GM06990 (cell line): ENCODE results near the gene CPEB1.

Experiments
- DNase-seq: peaks from one replicate; pipeline ENCODE4 v3.0.0-alpha.2; 2011; ENCODE audit not compliant: insufficient read length; ENCODE audit errors: extremely low read depth
- H3K27me3 ChIP-seq: replicated peaks from 2 replicates; pipeline ENCODE4 v1.6.0; 2011; ENCODE audit warnings: low read length; ENCODE audit not compliant: control insufficient read depth, insufficient read depth
- H3K36me3 ChIP-seq: 2 replicates; pipeline ENCODE4 v1.5.1; 2011; ENCODE audit warnings: low read length; ENCODE audit not compliant: control insufficient read depth, insufficient read depth
- H3K4me3 ChIP-seq: replicated peaks from 2 replicates; pipeline ENCODE4 v1.5.1; 2011; ENCODE audit warnings: low read depth, mild to moderate bottlenecking, control low read depth, low read length
- TF ChIP-seq, protein P1 (sequence below): IDR thresholded peaks from 2 replicates; pipeline ENCODE4 v1.5.1; 2011; ENCODE audit warnings: low read length, control low read depth, mild to moderate bottlenecking, inconsistent platforms; ENCODE audit not compliant: insufficient read depth, poor library complexity, severe bottlenecking

CPEB1 gene

DNA sequence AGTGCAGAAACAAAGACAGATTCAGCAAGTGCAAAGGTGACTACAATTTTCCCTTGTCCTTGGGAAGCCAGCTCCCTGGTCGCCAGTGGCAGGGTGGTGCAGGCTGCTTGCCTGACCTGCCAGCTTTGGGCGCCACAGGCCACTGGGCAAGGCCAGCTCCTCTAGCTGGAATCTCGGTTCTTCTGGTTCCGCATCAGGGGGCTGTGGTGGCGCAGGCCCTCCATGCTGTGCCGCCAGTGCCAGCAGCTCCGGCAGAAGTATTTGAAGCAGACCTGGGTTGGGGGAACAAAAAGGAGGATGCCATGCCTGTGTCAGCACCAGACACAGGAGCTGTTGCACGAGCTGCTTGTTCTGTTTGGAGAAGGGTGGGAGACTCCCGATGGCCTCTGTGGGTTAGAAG lies 102.7 kb downstream of the CPEB1 start:
- DNase-seq: no peak
- Histone ChIP-seq H3K27me3 (no peaks in the 10 kb centered on the region), H3K4me3 (no peak overlapping the region), H3K36me3 (no peaks in the 10 kb centered on the region)
- TF ChIP-seq, protein P1, sequence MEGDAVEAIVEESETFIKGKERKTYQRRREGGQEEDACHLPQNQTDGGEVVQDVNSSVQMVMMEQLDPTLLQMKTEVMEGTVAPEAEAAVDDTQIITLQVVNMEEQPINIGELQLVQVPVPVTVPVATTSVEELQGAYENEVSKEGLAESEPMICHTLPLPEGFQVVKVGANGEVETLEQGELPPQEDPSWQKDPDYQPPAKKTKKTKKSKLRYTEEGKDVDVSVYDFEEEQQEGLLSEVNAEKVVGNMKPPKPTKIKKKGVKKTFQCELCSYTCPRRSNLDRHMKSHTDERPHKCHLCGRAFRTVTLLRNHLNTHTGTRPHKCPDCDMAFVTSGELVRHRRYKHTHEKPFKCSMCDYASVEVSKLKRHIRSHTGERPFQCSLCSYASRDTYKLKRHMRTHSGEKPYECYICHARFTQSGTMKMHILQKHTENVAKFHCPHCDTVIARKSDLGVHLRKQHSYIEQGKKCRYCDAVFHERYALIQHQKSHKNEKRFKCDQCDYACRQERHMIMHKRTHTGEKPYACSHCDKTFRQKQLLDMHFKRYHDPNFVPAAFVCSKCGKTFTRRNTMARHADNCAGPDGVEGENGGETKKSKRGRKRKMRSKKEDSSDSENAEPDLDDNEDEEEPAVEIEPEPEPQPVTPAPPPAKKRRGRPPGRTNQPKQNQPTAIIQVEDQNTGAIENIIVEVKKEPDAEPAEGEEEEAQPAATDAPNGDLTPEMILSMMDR: no peak

DNA sequence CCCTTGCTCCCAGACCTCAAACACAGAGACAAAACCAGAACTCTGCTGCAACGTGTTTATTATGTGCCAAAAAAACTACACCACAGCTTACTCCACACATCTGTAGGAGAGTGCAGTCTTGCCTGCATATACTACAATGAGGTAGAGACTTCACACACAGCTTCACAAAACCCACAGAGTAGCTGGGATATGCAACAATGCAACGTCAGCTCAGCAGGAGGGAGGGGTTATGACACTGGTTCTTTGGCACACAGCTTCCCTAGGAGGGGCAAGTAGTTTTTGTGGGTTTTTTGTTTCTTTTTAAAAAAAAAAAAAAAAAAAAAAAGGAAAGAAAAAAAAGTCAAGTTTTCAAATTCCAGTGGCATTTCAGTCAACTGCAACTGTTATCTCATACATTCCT lies 104.0 kb downstream of the CPEB1 start:
- TF ChIP-seq, protein P1: no peak
- Histone ChIP-seq H3K4me3 (no peak overlapping the region), H3K36me3 (peaks cover 6% of the 10 kb centered on the region), H3K27me3 (no peaks in the 10 kb centered on the region)
- no peak for DNase-seq

DNA sequence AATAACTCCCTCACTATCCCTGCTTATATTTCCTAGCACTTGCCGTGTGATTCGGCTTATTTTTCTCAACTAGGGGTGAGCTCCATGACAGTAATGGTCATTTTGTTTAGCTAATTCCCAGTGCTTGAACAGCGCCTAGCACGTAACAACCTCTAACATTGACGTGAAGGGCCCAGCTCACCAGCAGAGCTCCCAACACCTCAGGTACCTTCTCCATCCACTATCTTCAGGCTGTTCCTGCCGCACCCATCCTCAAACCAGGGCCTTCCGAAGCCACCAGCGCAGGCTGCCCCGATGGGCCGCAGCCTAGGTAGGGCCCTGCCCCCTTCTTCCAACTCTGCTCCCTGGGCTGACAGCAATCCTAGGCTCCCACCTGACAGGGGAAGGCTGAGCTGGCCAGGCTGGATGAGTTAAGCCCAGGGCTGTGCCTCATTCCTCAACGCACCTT lies 106.2 kb downstream of the CPEB1 start:
- Histone ChIP-seq H3K27me3 (no peaks in the 10 kb centered on the region), H3K36me3 (peaks cover 24% of the 10 kb centered on the region), H3K4me3 (peak overlapping the region; percentile 73)
- no peak for DNase-seq
- TF ChIP-seq, protein P1: no peak

DNA sequence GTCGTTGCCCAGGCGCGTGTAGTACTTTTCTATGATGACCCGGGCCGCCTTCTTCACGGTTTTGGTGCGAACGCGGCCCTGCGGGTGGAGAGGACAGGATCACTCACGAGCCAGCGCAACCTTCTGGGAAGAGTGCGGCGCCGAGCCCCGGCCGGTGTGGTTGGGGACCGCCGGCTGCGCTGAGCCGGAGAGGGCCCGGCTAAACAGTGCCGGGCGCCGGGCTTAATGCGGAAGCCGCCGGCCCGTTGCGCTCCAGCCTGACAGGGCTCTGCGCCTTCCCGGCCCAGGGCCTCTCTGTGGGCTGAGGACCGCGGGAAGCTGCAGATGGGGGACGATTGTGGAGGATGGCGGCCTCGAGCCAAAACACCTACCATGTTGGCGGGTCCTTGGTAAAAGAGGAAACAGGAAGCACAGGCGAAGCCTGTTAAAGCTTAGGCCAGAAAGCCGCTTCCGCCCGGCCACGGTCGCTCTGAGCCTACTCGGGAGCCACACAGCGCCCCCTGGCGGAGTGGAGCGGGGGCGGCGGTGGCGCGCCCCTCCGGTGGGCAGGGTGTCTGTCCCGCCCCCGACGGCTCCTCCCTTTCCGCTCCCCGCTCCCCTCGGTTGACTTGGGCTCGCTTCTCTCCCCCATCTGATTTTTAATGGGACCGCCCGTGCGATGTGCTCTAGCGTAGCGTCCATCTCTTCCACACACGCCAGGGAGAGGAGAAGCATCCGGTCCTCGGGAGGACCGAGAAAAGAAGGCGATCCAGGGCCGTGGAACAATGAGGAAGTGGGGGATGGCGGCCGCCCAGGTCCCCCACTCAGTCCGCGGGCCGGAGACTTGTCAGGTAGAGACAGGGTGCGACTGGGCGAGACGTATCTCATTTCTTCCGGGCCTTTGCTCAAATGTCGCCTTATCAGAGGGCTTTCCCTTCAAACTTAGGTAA lies 106.8 kb downstream of the CPEB1 start, which contains the start of gene RPS17:
TSS of gene RPS17 (minus strand) at position 403 of the 929 bp plus-strand sequence. CDS start at position 374, 29 bp downstream.
- peak; percentile 99 for DNase-seq
- TF ChIP-seq, protein P1: peak; percentile 99
- H3K36me3 ChIP-seq: peaks cover 28% of the 10 kb centered on the region
- no peaks in the 10 kb centered on the region for H3K27me3 ChIP-seq
- peak within 1 kb of the TSS; percentile 73 for H3K4me3 ChIP-seq

DNA sequence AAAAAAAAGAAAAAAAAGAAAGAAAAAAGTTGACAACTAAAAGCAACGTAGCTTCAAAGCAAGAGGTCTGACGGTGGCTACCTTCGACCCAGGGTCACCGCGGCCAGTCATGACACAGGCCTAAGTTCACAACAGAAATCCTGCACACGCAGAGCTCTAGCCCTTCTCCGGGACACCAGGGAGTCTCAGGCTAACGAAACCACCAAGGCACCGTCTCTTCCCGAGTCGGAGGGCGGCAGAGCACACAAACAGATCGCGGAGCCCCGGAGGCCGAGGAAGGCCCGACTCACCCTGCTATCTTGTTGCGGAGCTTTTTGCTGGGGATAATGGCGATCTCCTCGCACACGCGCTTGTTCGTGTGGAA lies 107.5 kb downstream of the CPEB1 start:
- peak overlapping the region; percentile 73 for H3K4me3 ChIP-seq
- H3K27me3 ChIP-seq: no peaks in the 10 kb centered on the region
- H3K36me3 ChIP-seq: peaks cover 28% of the 10 kb centered on the region
- TF ChIP-seq, protein P1: no peak
- no peak for DNase-seq
